H1 (cell line): Measurements from ENCODE around the gene F10.

Source experiments
- CEBPB ChIP-seq: IDR thresholded peaks from 2 replicates; pipeline ENCODE4 v1.6.1; 2012; ENCODE audit warnings: low read depth, low read length
- CHD2 ChIP-seq: IDR thresholded peaks from 2 replicates; pipeline ENCODE4 v1.6.1; 2012; ENCODE audit warnings: low read length, improper control_type of control experiment
- CREB1 ChIP-seq: IDR thresholded peaks from 2 replicates; pipeline ENCODE4 v1.6.1; 2012; ENCODE audit warnings: inconsistent platforms
- EP300 ChIP-seq, 2 experiments: IDR thresholded peaks; 1 replicate in 1 of 2; 2 replicates in 1 of 2; pipeline ENCODE4 v1.6.1; 2011 to 2012; ENCODE audit warnings: low read depth in 2 of 2, low read length in 2 of 2, mild to moderate bottlenecking in 2 of 2, borderline replicate concordance in 1 of 2, inconsistent platforms in 1 of 2, moderate library complexity in 1 of 2
- NRF1 ChIP-seq: IDR thresholded peaks from 2 replicates; pipeline ENCODE4 v1.6.1; 2011; ENCODE audit warnings: mild to moderate bottlenecking, low read depth, low read length, improper control_type of control experiment
- POLR2AphosphoS5 ChIP-seq: IDR thresholded peaks from 2 replicates; pipeline ENCODE4 v1.6.1; 2011; ENCODE audit warnings: low read depth, low read length
- RFX5 ChIP-seq: IDR thresholded peaks from 2 replicates; pipeline ENCODE4 v1.6.1; 2011; ENCODE audit warnings: low read depth, low read length, improper control_type of control experiment, borderline replicate concordance
- TCF12 ChIP-seq: IDR thresholded peaks from 2 replicates; pipeline ENCODE4 v1.6.1; 2011; ENCODE audit warnings: low read depth, mild to moderate bottlenecking, low read length
- TF ChIP-seq, protein P1 (sequence below), 3 experiments: IDR thresholded peaks; 1 replicate in 2 of 3; 2 replicates in 1 of 3; pipeline versions ENCODE4 v1.5.1 to v1.6.1; 2011; ENCODE audit warnings: low read length in 3 of 3, mild to moderate bottlenecking in 3 of 3, inconsistent platforms in 2 of 3, low read depth in 1 of 3, moderate library complexity in 1 of 3; ENCODE audit not compliant: insufficient read depth in 1 of 3; ENCODE audit errors: control extremely low read depth in 1 of 3

DNA sequence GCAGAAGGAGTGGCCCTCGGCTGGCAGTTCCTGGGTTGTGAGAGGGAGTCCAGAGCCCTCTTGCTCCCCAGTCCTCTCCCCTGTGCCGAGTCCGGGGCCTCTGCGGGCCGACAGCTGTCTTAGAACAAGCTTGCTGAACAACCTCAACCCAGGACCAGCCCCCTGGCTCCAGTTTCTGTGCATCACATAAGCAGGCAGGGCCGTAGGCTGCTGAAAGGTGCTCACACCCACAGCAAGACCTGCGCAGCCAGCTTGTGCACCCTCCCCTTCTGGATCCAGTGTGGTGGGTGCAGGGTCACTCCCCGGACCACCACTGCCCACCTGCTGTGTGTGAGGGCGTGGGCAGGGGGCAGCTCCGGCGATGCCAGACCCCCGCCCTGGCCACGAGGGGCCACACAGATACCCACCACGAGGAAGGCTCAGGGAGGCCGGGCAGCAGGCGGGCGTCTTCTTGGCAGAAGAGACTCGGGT, 42.2 kb upstream of the F10 start:
- TF ChIP-seq RFX5, result no peak
- TF ChIP-seq, protein P1, sequence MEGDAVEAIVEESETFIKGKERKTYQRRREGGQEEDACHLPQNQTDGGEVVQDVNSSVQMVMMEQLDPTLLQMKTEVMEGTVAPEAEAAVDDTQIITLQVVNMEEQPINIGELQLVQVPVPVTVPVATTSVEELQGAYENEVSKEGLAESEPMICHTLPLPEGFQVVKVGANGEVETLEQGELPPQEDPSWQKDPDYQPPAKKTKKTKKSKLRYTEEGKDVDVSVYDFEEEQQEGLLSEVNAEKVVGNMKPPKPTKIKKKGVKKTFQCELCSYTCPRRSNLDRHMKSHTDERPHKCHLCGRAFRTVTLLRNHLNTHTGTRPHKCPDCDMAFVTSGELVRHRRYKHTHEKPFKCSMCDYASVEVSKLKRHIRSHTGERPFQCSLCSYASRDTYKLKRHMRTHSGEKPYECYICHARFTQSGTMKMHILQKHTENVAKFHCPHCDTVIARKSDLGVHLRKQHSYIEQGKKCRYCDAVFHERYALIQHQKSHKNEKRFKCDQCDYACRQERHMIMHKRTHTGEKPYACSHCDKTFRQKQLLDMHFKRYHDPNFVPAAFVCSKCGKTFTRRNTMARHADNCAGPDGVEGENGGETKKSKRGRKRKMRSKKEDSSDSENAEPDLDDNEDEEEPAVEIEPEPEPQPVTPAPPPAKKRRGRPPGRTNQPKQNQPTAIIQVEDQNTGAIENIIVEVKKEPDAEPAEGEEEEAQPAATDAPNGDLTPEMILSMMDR (IDR thresholded peaks at IDR 0.05; ENCODE audit: control extremely low read depth in 1 of 3, insufficient read depth in 1 of 3, low read depth in 1 of 3, low read length in 3 of 3), result no peak
- TF ChIP-seq POLR2AphosphoS5, result no peak
- no peak for TF ChIP-seq TCF12
- no peak for TF ChIP-seq CEBPB
- no peak for TF ChIP-seq NRF1
- TF ChIP-seq EP300 (IDR thresholded peaks at IDR 0.05; ENCODE audit: borderline replicate concordance in 1 of 2, low read depth in 2 of 2, low read length in 2 of 2), result no peak
- TF ChIP-seq CHD2, result no peak
- TF ChIP-seq CREB1, result no peak
